22Rv1 (cell line): ENCODE measurements around the gene ETS1.

Experiments used
- CTCF ChIP-seq: fragments of 450-650 bp; IDR thresholded peaks from 2 replicates; pipeline ENCODE4 v1.5.1; 2017; ENCODE audit warnings: mild to moderate bottlenecking
- ZFX ChIP-seq: fragments of 450-650 bp; IDR thresholded peaks from 2 replicates; pipeline ENCODE4 v1.6.1; 2017; ENCODE audit warnings: antibody characterized with exemption, borderline replicate concordance

GRCh38 chr11:128608746-128609407 lies 21.5 kb upstream of the ETS1 start:
- TF ChIP-seq CTCF (no peak), ZFX (no peak)
